ENCODE results near the gene NPPB.

NPPB gene

DNA sequence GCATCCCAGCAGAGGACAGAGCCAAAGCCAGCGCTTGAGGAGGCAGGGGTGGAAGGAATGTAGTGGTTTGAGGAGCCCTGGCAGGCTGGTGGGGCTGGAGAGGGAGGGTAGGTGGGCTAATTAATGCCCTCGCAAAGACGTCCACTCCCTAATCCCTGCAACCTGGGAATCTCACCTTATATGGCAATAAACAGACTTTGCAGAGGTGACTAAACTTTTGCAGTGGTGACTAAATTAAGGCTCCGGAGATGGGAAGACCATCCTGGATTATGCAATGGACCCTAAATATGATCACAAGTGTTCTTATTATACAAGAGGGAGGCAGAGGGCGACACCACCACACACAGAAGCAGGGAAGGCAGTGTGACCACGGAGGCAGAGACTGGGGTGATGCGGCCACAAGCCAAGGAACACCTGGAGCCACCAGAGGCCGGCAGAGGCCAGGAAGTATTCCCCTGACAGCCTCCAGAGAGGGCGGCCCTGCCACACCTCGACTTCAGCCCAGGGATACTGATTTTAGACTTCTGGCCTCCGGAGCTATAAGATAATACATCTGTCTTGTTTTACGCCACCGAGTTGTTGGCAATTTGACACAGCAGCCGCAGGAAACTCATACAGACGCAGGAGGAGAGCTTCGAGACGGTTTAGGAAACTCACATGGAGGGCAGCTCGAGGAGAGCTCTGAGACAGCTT lies 23.1 kb upstream of the NPPB start:
- no peak for DNase-seq (ENCODE audit: low read depth, low spot score)

DNA sequence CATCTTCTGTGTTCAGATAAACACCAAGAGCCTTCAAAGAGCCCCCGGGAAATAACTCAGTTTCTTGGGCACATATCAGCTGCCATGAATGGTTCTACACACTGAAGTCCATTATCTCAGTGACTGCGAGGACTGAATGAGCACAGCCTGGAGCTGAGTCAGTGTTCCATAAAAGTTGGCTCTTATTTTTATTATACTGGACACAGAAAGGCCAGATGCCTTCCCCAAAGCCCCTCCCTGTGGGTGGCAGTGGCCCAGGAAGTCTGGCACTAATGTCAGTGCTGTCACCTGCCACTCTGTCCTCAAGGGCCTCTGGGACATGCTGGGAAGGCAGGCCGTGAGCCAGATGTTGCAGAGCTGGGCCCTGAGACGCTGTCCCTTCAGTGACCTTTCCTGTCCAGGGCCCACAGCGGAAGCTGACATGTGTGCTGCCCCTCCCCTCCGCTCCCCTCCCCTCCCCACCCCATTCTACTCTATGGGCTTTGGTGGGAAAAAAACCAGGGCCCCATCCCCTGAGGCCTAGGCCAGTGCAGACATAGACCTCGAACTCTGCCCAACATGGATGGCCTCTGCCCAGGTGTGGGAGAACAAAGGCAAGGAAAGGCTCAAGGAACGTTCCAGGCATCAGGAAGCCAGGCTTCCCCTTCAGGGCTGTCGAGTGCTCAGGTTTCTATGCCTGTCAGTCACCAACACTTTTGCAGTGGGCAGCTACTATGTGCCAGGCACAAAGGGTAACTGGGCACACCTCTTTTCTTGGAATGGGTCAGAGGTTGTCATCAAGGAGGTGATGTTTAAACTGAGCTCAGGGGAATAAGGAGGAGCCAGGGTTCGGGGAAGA lies 22.4 kb upstream of the NPPB start:
- DNase-seq (ENCODE audit: low read depth, low spot score) = no peak

DNA sequence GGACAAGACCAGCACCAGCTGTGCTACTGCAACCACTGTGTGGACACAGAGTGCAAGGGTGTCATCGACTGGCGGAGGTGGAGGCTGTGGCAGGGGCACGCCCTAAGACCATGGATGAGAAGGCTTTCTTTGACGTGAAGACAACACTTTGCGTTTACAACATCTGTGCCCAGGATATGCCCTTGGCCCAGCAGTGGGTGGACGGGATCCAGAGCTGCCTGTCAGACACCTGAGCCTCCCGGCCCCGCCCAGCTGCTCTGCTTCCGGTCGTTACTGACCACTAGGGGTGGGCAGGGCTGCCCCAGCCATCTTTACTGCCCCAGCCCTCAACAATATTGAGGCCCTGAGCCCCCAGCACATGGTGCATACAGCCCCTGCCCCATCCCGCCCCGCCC lies 21.4 kb upstream of the NPPB start:
- no peak for DNase-seq (ENCODE audit: low read depth, low spot score)

DNA sequence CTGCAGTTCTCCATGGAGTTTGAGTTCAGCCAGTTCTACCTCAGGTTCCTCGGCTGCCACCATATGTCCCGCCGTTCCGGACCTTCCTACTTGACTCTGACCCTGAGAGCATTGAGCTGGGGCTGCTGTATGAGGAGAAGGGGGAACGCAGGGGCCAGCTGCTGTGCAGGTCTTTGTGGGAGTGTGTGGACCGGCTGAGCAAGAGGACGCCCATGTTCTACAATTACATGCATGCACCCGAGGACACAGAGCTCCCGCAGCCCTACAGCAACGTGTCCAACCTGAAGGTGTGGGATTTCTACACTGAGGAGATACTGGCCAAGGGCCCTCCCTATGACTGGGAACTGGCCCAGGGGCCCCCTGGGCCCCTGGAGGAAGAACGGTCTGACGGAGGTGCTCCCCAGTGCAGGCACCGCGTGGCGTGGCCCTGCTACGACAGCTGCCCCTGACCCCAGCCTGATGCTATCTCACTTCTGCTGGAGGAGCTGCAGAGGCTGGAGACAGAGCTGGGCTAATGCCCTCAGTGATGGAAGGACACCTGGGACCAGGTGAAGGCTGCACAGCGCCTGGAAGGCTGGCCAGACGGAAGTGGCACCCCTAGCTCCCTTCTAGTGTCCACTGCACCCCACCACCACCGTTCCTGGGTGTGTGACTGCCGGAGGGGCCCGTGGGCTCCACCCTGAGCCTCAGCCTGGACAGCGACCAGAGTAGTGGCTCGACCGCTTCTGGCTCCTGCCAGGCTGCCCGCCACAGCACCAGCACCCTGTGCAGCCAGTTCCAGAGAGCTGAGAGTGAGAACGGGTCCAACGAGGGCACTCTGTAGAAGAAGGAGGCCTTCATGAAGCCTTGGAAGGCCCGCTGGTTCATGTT lies 20.8 kb upstream of the NPPB start:
- no peak for DNase-seq (ENCODE audit: low read depth, low spot score)

- DNase-seq (ENCODE audit: low read depth, low spot score) = no peak
Measured at GRCh38 chr1:11878891-11879190, 20.1 kb upstream of the NPPB start.

DNA sequence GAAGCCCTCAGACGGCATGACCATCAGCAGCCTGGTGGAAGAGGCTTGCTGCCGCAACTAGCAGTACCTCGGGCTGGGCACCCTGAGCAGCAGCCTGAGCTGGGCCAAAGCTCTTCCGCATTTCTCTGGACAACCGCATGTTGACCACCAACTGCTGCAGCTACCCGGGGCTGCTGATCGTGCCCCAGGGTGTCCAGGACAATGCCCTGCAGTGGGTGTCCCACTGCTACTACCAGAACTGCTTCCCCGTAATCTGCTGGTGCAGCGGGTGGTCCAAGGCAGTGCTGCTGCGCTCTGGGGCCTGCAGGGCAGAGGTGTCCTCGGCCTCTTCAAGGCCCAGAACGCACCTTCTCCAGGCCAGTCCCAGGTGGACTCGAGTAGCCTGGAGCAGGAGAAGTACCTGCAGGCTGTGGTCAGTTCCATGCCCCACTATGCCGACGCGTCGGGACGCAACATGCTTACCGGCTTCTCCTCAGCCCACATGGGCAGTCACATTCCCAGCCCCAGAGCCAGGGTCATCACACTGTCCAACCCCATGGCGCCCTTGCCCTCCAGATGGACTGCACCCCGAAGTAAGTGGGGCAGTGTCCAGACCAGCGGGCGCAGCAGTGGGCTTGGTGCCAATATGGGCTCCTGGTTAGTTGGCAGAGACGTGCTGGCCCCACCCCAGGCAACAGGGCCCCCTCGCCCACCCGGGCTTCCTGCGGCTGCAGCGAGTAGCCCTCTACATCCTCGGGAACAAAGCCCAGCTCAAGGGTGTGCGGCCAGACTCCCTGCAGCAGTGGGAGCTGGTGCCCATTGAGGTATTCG lies 19.5 kb upstream of the NPPB start:
- no peak for DNase-seq (ENCODE audit: low read depth, low spot score)

- no peak for DNase-seq (ENCODE audit: low read depth, low spot score)
Measured at GRCh38 chr1:11877074-11877473, 18.3 kb upstream of the NPPB start.

DNA sequence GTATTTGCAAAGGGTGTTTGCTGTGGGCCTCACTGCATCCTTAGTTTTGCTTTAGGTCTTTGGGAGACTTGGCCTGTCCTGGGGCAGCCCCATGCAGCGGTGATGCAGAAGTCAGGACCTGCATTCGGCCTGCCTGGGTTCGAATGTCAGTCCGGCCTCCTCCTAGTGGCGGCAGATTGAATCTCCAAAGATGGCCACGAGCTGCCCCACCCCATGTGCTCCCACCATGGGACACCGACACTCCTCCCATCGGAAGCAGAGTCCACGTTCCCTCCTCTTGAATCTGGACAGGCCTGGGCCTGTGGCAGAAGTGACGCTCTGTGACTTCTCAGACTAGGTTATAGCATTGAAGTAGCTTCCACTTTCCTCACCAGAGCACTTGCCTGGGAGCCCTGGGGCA lies 16.3 kb upstream of the NPPB start:
- no peak for DNase-seq (ENCODE audit: low read depth, low spot score)

- no peak for DNase-seq (ENCODE audit: low read depth, low spot score)
Measured at GRCh38 chr1:11874624-11875023, 15.9 kb upstream of the NPPB start.

- DNase-seq (ENCODE audit: low read depth, low spot score) = no peak
Measured at GRCh38 chr1:11874258-11874562, 15.5 kb upstream of the NPPB start.

- DNase-seq (ENCODE audit: low read depth, low spot score) = no peak
Measured at GRCh38 chr1:11873395-11874257, 14.9 kb upstream of the NPPB start.

DNA sequence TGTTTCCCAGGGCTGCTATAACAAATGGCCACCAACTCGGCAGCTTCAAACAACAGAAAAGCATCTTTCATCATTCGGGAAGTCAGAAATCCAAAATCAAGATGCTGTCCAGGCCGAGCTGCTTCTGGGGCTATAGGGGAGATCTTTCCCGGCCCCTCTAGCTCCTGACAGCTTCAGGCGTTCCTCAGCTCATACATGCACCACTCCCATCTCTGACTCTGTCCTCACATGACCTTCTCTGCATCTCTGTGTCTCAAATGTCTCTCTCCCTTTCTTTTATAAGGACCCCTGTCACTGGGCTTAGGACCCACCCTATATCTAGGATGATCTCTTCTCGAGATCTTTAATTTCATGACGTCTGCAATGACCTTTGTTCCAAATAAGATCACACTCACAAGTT lies 13.8 kb upstream of the NPPB start:
- DNase-seq (ENCODE audit: low read depth, low spot score) = no peak

DNA sequence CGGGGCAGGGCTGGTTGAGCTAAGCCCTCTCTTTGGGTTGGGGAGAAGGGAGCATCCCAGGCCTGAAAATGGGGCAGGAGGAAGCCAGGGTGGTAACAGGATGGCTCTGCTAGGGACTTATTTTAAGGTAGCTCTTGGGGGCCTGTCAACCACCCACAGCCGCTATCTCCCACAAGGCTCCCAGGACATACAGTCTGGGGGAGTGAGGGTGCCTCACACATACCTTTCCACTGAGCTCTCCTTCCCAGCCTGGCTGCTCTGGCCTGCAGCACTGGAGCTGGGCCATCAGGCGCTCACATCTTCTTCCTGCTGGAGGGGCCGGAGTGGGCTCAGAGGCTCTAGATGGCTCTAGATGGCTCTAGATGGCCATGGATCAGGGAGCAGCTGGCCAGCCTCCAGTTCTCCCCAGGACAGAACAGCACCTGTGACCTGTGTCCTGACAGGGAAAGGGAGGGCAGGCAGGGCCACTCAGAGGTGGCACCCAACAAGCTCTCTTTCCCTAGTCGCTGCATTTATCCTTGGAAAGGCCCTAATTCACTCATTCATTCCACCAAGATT lies 11.0 kb upstream of the NPPB start:
- no peak for DNase-seq (ENCODE audit: low read depth, low spot score)

DNA sequence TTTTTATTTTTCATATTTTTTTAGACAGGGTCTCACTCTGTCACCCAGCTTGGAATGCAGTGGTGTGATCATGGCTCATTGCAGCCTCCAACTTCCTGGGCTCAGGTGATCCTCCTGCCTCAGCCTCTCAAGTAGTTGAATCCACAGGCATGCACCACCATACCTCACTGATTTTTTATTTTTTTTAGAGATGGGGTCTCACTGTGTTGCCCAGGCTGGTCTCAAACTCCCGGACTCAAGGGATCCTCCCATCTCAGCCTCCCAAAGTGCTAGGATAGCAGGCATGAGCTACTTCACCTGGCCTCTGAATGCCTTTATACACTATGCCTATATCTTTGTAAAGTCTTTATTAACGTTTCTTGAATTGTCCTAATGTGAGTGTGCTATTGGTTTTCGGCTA lies 10.4 kb upstream of the NPPB start:
- DNase-seq (ENCODE audit: low read depth, low spot score) = no peak

DNA sequence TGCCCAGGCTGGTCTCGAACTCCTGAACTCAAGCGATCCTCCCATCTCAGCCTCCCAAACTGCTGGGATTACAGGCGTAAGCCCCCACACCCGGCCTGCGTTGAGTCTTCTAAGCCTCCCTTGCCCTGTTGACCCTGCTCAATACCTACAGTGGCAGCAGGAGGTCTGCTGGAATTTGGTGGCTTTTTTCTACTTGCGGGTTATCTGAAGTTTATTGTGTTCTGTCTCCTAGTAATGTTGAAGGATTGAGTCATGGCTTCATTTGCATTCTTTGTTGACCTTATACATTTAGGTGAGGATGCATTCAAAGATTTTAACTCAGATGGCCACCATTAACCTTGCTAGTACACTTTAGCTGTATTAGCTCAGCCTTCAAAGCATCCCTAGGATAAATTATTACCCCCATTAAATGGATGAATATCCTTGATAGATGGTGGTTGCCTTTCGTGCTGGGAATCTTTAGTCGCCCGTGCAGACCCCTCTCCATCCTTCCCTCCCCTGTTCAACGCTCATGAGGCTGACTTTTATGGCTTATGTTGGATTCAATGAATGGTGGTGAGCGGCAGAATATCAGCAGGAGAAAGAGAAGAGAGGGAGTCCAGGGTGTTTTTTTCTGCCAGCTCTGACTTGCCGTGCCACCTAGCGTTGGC lies 9.7 kb upstream of the NPPB start:
- DNase-seq (ENCODE audit: low read depth, low spot score) = no peak

DNA sequence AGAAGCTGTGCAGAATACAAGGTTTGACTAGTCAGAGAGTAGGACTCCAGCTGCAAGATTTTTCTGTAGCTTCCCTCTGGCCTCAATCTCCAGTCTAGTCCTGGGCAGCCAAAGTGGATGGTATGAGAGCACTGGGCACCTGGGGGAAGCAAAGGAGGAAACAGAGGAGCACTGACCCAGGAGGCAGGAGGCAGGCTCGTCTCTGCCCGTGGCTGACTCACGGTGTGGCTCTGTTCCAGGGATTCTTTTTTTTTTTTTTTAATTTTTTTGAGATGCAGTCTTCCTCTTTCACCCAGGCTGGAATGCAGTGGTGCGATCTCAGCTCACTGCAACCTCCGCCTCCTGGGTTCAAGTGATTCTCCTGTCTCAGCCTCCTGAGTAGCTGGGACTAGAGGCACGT lies 4.1 kb upstream of the NPPB start:
- no peak for DNase-seq (ENCODE audit: low read depth, low spot score)

DNA sequence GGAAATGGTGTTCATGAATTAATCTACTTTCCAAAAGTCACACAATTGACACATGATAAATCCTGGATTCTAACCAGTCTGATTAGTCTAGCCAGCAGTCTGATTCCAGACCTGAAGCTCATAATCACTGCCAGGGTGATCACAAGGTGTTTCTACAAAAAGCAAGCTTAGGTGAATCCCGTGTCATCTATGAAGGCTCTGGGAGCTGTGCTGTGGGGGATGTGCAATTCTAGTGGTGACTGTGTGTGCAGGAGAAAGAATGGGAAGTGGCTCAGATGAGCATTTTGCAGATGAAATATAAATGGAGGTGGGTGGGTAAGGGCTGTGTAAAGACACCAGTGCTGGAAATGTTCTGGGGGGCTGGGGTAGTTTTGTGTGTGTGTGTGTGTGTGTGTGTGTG lies 1.8 kb upstream of the NPPB start:
- no peak for DNase-seq (ENCODE audit: low read depth, low spot score)

- no peak for DNase-seq (ENCODE audit: low read depth, low spot score)
Measured at GRCh38 chr1:11860083-11860482, 1.3 kb upstream of the NPPB start.

DNA sequence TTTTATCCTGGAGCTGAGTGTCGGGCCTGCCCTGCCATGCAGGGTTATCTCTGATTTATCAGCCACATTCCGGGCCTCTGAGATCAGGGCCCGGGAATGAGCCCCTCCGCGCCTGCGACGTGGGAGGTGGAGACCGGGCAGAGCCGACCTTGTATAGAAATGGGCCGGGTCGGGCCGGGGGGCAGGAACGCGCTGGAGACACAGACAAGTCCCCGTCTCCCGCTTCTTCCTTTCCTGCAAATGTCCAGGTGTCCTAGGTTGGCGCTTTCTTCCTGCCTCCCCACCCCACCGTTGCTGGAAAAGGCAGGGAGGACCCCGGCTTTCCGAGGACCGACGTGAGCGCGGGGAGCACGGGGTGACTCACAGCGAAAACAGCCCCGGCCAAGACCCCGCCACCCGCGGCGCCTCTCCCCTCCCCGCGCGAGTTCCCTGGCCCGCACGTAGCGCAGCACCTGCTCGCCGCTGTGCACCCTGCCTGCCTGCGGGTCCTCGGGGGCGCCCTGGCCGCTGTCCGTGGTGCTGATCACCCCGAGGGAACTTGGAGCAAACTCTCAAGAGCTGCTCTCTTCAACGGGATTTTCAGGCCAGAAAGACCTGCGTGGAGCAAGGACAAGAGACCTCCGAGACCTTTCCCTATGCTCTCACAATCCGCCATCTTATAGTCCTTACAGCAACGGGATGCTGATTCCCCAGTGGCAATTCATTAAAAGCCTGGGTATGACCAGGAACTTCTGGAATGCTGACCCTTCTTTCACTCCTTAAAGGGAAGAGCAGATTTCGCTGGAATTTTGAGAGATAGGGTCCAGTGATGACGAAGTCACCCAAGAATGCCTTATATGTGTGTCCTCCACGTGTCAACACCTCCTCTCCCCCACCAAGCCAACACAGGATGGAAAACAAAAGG lies 475 bp upstream of the NPPB start:
- peak; percentile 33 for DNase-seq (ENCODE audit: low read depth, low spot score)
